Peyer's patch (tissue), 4 donors: ENCODE data around the gene GALNT6. TPM values are rescaled to one million over a fixed set of nuclear protein-coding genes. Genes with fewer than 3 reads are reported as not detected.

Experiments
- DNase-seq, 3 donors: peaks; one replicate each; pipeline ENCODE4 v3.0.0-alpha.2; 2017 to 2019
- H3K27ac ChIP-seq, 4 donors: fragments of 200-600 bp; sonication (generic); one replicate each; pipeline ENCODE4 v1.5.1; 2016 to 2019
- H3K27me3 ChIP-seq, 2 donors: fragments of 200-600 bp; sonication (generic); one replicate each; pipeline ENCODE4 v1.5.1; 2019
- H3K36me3 ChIP-seq, 3 donors: fragments of 200-600 bp; sonication (generic); one replicate each; pipeline ENCODE4 v1.5.1; 2016 to 2019
- H3K4me1 ChIP-seq, 4 donors: fragments of 200-600 bp; sonication (generic); one replicate each; pipeline ENCODE4 v1.5.1; 2016 to 2019
- H3K4me3 ChIP-seq, 4 donors: fragments of 200-600 bp; sonication (generic); 1 replicate in 3 of 4; 2 replicates in 1 of 4; pipeline ENCODE4 v1.5.1; 2016 to 2019; ENCODE audit warnings: mild to moderate bottlenecking in 1 of 4
- H3K9me3 ChIP-seq, 4 donors: fragments of 200-600 bp; sonication (generic); one replicate each; pipeline ENCODE4 v1.5.1; 2016 to 2019; ENCODE audit warnings: mild to moderate bottlenecking in 1 of 4
- CTCF ChIP-seq, 6 experiments: fragments of 450-650 bp in 4 of 6; fragments of 200-600 bp in 2 of 6; sonication (generic) in 1 of 6; IDR thresholded peaks; one replicate each; pipeline ENCODE4 v1.5.1; 2017 to 2019; ENCODE audit warnings: antibody characterized with exemption in 6 of 6, mild to moderate bottlenecking in 3 of 6, moderate library complexity in 1 of 6
- POLR2A ChIP-seq, 2 donors: fragments of 450-650 bp; IDR thresholded peaks; one replicate each; pipeline ENCODE4 v1.5.1; 2017; ENCODE audit warnings: antibody characterized with exemption in 2 of 2, mild to moderate bottlenecking in 2 of 2, moderate library complexity in 2 of 2
- total RNA-seq, 4 donors: library from RNA; depleted of rRNA; stranded (reverse); fragments of >200 nt; gene quantifications; one replicate each; pipeline ENCODE4 v1.1.0, GENCODE V29; 2016

The GALNT6 gene
- total RNA-seq, 4 donors from 2014 or later = 31.4 to 82.0 (median 54.9) TPM

- no peak for TF ChIP-seq CTCF (IDR thresholded peaks at IDR 0.05)
- TF ChIP-seq POLR2A (IDR thresholded peaks at IDR 0.05) = no peak
- peaks cover 0 to 9% (median 1%) of the 10 kb centered on the region in 4 donors for H3K4me1 ChIP-seq
- H3K27me3 ChIP-seq = no peaks in the 10 kb centered on the region
- DNase-seq = no peak
- peak overlapping the region in 2 of 4 donors; percentile 0 to 56 for H3K27ac ChIP-seq
- H3K9me3 ChIP-seq = no peaks in the 10 kb centered on the region
- no peaks in the 10 kb centered on the region for H3K36me3 ChIP-seq
- H3K4me3 ChIP-seq = no peak overlapping the region
These were observed 83.3 kb downstream of the GALNT6 start for GRCh38 chr12:51307655-51308593.

GRCh38 chr12:51306507-51306906 lies 84.7 kb downstream of the GALNT6 start:
- no peak overlapping the region for H3K4me3 ChIP-seq
- peaks cover 0 to 9% (median 1%) of the 10 kb centered on the region in 4 donors for H3K4me1 ChIP-seq
- H3K27me3 ChIP-seq = no peaks in the 10 kb centered on the region
- H3K27ac ChIP-seq = no peak overlapping the region
- no peak for TF ChIP-seq CTCF (IDR thresholded peaks at IDR 0.05)
- no peak for TF ChIP-seq POLR2A (IDR thresholded peaks at IDR 0.05)
- no peak for DNase-seq
- peaks cover 0 to 5% (median 0%) of the 10 kb centered on the region in 3 donors for H3K36me3 ChIP-seq
- no peaks in the 10 kb centered on the region for H3K9me3 ChIP-seq

Other genes with a start within 250 kb of the GALNT6 start
- 10 to 100 TPM; 14.9 to 35.5 (median 19.4) TPM for gene TFCP2, start 218.3 kb downstream of the GALNT6 start, total RNA-seq
- gene POU6F1, start 173.3 kb downstream of the GALNT6 start, total RNA-seq = 10 to 100 TPM in 1 of 4 donors, 1 to 10 TPM in 3; 1.4 to 19.8 (median 6.6) TPM
- 100 to 1,000 TPM; 220 to 372 (median 284) TPM for gene DAZAP2, start 152.6 kb downstream of the GALNT6 start, total RNA-seq
- 10 to 100 TPM; 23.1 to 42.9 (median 39.1) TPM for gene SMAGP, start 121.0 kb downstream of the GALNT6 start, total RNA-seq
- gene BIN2, start 67.2 kb downstream of the GALNT6 start, total RNA-seq = 10 to 100 TPM in 1 of 4 donors, 1 to 10 TPM in 3; 2.3 to 38.0 (median 5.6) TPM
- gene CELA1, start 44.7 kb downstream of the GALNT6 start, total RNA-seq = not detected
- gene SLC4A8, start 33.4 kb upstream of the GALNT6 start, total RNA-seq = 10 to 100 TPM in 1 of 4 donors, 1 to 10 TPM in 3; 1.9 to 49.5 (median 7.1) TPM
- gene SCN8A, start 199.8 kb upstream of the GALNT6 start, total RNA-seq = 1 to 10 TPM in 1 of 4 donors, under 1 TPM in 1, not detected in 2; 0.28 to 4.1 TPM